Glutamatergic neuron (in vitro differentiated cells): Measurements from ENCODE around the gene JARID2. TPM values are rescaled to one million over a fixed set of nuclear protein-coding genes. Genes with fewer than 3 reads are reported as not detected.
A peak's percentile ranks its signal among the peaks of the same experiment; 100 is the strongest.

ENCODE experiments used
- DNase-seq: peaks from one replicate; pipeline ENCODE4 v3.0.0; 2022
- H3K27ac Mint-ChIP-seq: one replicate; pipeline ENCODE4 v1.8.0; 2020; ENCODE audit warnings: mild to moderate bottlenecking, mixed read lengths, inconsistent platforms; ENCODE audit not compliant: unreplicated experiment
- H3K27me3 Mint-ChIP-seq: one replicate; pipeline ENCODE4 v1.8.0; 2020; ENCODE audit warnings: mild to moderate bottlenecking, moderate library complexity, mixed read lengths, inconsistent platforms; ENCODE audit not compliant: unreplicated experiment
- H3K36me3 Mint-ChIP-seq: one replicate; pipeline ENCODE4 v1.8.0; 2020; ENCODE audit warnings: mild to moderate bottlenecking, mixed read lengths, inconsistent platforms; ENCODE audit not compliant: unreplicated experiment
- H3K4me1 Mint-ChIP-seq: one replicate; pipeline ENCODE4 v1.8.0; 2020; ENCODE audit warnings: mild to moderate bottlenecking, low read depth, mixed read lengths, inconsistent platforms; ENCODE audit not compliant: unreplicated experiment
- H3K4me3 Mint-ChIP-seq: one replicate; pipeline ENCODE4 v1.8.0; 2020; ENCODE audit warnings: mild to moderate bottlenecking, mixed read lengths, inconsistent platforms; ENCODE audit not compliant: unreplicated experiment
- H3K9me3 Mint-ChIP-seq: one replicate; pipeline ENCODE4 v1.8.0; 2020; ENCODE audit warnings: mild to moderate bottlenecking, moderate library complexity, mixed read lengths, inconsistent platforms; ENCODE audit not compliant: unreplicated experiment
- CTCF ChIP-seq: fragments of 200-600 bp; sonication (generic); IDR thresholded peaks from one replicate; pipeline ENCODE4 v1.5.0; 2021; ENCODE audit not compliant: partially characterized antibody, unreplicated experiment
- total RNA-seq: library from RNA; stranded (reverse); fragmentation: NEBNext Ultra II Directional; extraction: Animal tissue kit (Norgen Biotek cat#: 25700); gene quantifications from one replicate; pipeline ENCODE4 v1.2.1, GENCODE V29; 2021; ENCODE audit not compliant: unreplicated experiment

The JARID2 gene
- total RNA-seq, 1 donor from 2014 or later, result 83.8 TPM

GRCh38 chr6:15401769-15402250 is 155.9 kb downstream of the JARID2 start:
- no peak for DNase-seq
- Mint-ChIP-seq H3K27me3 (peaks cover 8% of the 10 kb centered on the region), H3K27ac (no peak overlapping the region), H3K4me3 (peak overlapping the region; percentile 90), H3K9me3 (peaks cover 8% of the 10 kb centered on the region), H3K4me1 (peaks cover 70% of the 10 kb centered on the region), H3K36me3 (no peaks in the 10 kb centered on the region)
- no peak for TF ChIP-seq CTCF

- TF ChIP-seq CTCF, result no peak
- Mint-ChIP-seq H3K9me3 (peaks cover 8% of the 10 kb centered on the region), H3K36me3 (no peaks in the 10 kb centered on the region), H3K4me3 (peak overlapping the region; percentile 55), H3K27me3 (peaks cover 8% of the 10 kb centered on the region), H3K27ac (peak overlapping the region; percentile 24), H3K4me1 (peaks cover 71% of the 10 kb centered on the region)
- DNase-seq, result no peak
These were observed 156.7 kb downstream of the JARID2 start for GRCh38 chr6:15402406-15403045.

GRCh38 chr6:15403094-15403755 is 157.4 kb downstream of the JARID2 start:
- Mint-ChIP-seq H3K9me3 (peaks cover 8% of the 10 kb centered on the region), H3K36me3 (no peaks in the 10 kb centered on the region), H3K4me1 (peaks cover 72% of the 10 kb centered on the region), H3K27ac (peak overlapping the region; percentile 62), H3K27me3 (peaks cover 8% of the 10 kb centered on the region), H3K4me3 (peak overlapping the region; percentile 55)
- no peak for TF ChIP-seq CTCF
- no peak for DNase-seq

DNA sequence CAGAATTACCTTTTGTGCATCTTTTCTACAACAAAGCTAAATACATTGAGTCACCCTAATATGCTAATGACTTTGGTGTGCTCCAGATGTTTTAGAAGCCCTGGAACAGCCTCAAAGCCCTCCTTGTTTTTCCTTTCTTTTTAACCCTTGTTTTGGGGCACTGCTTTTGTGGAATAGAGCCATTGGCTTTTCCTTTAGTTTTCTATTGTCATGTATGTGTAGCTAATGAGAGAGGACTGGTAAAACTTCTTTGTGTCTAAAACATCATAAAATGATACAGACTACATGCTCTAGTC is 158.8 kb downstream of the JARID2 start:
- Mint-ChIP-seq H3K27ac (peak overlapping the region; percentile 69), H3K27me3 (peaks cover 8% of the 10 kb centered on the region), H3K9me3 (peaks cover 6% of the 10 kb centered on the region), H3K36me3 (no peaks in the 10 kb centered on the region), H3K4me1 (peaks cover 72% of the 10 kb centered on the region), H3K4me3 (no peak overlapping the region)
- no peak for DNase-seq
- TF ChIP-seq CTCF, result no peak
